Choroid plexus epithelial cell (primary cell): ENCODE data around the gene FNIP1.

Experiments
- DNase-seq: peaks from one replicate; pipeline ENCODE4 v3.0.0-alpha.2; 2010; ENCODE audit warnings: low read depth
- H3K4me3 ChIP-seq: 2 replicates; pipeline ENCODE4 v1.5.1; 2011; ENCODE audit warnings: low read depth, mild to moderate bottlenecking, control low read depth, low read length, moderate library complexity
- TF ChIP-seq, protein P1 (sequence below): conservative IDR thresholded peaks from 2 replicates; pipeline ENCODE4 v1.5.1; 2011; ENCODE audit warnings: low read depth, mild to moderate bottlenecking, control low read depth, inconsistent platforms, low read length, moderate library complexity

Gene FNIP1

DNA sequence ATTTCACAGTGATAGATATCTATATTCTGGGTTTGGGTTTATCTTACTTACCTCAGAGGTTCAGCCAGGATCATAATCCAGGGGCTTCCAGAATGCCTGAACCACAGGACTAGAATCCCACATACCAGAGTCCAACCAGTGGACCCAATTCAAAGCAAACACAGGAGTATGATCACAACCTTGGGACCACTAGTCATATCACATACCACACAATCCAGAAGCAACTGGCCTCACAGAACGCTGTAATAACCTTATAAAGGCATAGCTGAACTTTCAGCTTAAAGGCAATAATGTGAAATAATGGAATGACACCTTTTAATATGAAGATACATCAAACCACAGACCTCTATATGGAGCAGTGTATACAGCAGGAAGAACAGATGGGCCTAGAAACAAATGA, 187.0 kb downstream of the FNIP1 start:
- DNase-seq = peak; percentile 44

DNA sequence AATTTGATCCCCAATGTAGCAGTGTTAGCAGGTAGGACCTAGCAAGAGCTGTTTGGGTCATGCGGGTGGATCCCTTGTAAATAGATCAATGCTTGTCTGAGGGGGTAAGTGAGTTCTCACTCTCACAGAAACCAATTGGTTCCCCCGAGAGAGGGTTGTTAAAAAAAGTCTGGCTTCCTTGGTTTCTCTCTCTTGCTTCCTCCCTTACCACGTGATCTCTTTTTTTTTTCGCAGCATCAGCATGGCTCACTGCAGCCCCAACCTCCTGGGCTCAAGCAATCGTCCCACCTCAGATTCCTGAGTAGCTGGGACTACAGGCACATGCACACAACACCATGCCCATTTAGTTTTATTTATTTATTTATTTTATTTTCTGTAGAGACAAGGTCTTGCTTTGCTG, 188.2 kb downstream of the FNIP1 start:
- TF ChIP-seq, protein P1, sequence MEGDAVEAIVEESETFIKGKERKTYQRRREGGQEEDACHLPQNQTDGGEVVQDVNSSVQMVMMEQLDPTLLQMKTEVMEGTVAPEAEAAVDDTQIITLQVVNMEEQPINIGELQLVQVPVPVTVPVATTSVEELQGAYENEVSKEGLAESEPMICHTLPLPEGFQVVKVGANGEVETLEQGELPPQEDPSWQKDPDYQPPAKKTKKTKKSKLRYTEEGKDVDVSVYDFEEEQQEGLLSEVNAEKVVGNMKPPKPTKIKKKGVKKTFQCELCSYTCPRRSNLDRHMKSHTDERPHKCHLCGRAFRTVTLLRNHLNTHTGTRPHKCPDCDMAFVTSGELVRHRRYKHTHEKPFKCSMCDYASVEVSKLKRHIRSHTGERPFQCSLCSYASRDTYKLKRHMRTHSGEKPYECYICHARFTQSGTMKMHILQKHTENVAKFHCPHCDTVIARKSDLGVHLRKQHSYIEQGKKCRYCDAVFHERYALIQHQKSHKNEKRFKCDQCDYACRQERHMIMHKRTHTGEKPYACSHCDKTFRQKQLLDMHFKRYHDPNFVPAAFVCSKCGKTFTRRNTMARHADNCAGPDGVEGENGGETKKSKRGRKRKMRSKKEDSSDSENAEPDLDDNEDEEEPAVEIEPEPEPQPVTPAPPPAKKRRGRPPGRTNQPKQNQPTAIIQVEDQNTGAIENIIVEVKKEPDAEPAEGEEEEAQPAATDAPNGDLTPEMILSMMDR = no peak
- H3K4me3 ChIP-seq = no peak overlapping the region
- no peak for DNase-seq

More for the DNA sequence above, 187.0 kb downstream of the FNIP1 start:
- TF ChIP-seq, protein P1 = no peak
- no peak overlapping the region for H3K4me3 ChIP-seq

DNA sequence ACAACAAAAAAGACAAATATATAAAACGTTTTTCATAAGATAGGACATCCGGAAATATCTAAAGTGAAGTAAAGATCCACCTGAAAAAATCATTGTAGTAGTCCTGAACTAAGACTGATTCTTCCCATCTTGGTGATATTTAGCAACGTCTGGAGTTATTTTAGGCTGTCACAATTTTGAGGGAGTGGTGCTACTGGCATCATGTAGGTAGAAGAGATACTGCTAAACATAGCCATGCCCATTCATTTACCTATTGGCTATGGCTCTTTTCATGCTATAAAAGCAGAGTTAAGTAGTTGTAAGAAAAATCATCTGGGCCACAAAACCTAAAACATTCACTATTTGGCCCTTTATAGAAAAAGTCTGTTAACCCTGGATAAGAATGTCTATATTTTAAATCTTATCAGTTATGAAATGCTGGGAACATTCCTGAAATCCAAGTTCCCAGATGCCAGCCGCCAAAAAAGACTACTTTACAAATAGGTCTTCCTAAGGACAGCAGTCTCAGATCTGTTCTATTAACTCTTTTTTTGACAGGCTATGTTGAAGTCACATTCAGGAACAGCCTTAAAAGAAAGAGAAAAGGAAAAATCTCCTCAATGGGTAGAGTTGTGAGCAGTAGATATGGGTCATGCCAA, 188.8 kb downstream of the FNIP1 start:
- TF ChIP-seq, protein P1 = no peak
- H3K4me3 ChIP-seq = no peak overlapping the region
- no peak for DNase-seq

DNA sequence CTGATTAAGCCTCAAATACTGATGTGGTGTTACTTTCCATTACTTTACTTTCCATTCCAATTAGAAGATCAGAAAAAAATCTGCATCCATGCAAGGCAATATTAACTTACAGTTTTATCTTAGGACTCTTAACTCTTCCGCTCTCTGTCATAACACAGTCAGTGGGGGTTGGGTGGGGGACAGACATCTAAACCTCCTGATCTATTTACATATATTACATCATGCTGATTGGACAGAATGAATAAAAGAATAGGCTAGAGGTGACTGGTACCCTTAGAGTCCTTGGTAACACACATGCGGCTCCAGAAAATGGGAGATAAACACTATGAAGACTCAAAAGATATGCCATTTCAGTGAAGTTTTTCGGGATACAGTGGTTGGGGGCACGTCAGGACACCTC, 189.4 kb downstream of the FNIP1 start:
- no peak for DNase-seq
- H3K4me3 ChIP-seq = no peak overlapping the region
- TF ChIP-seq, protein P1 = no peak

DNA sequence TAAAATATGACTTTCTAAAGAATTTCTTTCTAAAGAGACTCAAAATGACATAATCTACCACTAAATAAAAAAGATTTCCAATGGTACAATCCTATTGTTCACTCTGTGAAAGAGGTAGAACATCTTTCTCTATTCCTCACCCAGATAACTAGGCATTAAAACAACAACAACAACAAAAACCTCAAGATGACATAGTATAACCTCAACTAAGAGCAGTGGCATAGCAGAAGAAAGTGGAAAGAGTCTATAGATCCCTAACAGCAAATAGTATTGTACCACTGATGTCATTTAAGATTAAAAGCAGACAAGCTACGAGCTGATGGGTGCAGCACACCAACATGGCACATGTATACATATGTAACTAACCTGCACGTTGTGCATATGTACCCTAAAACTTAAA, 191.7 kb downstream of the FNIP1 start:
- TF ChIP-seq, protein P1 = no peak
- DNase-seq = no peak
- H3K4me3 ChIP-seq = no peak overlapping the region

DNA sequence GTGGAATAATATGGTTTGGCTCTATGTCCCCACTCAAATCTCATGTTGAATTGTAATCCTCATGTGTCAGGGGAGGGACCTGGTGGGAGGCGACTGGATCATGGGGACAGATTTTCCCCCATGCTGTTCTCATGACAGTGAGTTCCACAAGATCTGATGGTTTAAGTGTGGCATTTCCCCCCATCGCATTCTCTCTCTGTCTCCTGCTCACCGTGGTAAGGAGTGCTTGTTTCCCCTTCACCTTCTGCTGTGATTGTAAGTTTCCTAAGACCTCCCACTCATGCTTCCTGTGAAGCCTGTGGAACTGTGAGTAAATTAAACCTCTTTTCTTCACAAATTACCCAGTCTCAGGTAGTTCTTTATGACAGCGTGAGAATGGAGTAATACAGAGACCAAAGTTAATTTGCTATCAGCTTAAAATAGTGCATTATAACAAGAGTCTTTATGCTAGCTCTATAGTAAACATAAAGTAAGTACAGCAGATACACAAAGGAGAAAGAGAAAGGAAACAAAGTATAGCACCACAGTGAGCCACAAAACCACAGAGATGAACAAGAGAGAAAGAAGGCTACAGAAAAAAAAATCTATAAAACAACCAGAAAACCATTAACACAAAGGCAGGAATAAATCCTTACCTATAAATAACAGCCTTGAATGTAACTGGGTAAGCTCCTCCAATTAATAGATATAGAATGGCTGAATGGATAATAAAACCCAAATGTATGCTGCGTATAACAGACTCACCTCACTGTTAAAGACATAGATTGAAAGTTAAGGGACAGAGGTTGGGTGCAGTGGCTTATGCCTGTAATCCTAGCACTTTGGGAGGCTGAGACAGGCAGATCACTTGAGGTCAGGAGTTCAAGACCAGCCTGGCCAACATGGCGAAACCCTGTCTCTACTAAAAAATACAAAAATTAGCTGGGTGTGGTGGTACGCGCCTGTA, 201.5 kb downstream of the FNIP1 start:
- TF ChIP-seq, protein P1 = no peak
- no peak overlapping the region for H3K4me3 ChIP-seq
- no peak for DNase-seq
